ENCODE data around the gene ZNF512. TPM values are rescaled to one million over a fixed set of nuclear protein-coding genes. Genes with fewer than 3 reads are reported as not detected.
"Not testable (repeated sequence)": the region's sequence is repeated elsewhere in the genome, so short reads cannot be mapped to it uniquely, and the experiment has no call there.

The ZNF512 gene
- total RNA-seq, 1 donor from 2014 or later, result 29.5 TPM

- no peak overlapping the region for H3K27ac Mint-ChIP-seq (ENCODE audit: unreplicated experiment)
- H3K9me3 Mint-ChIP-seq (ENCODE audit: low read depth), result peaks cover 21% of the 10 kb centered on the region
- peaks cover 26% of the 10 kb centered on the region for H3K4me1 Mint-ChIP-seq (ENCODE audit: low read depth)
- no peaks in the 10 kb centered on the region for H3K27me3 Mint-ChIP-seq (ENCODE audit: low read depth)
- no peak for DNase-seq (ENCODE audit: low spot score)
- no peak overlapping the region for H3K4me3 Mint-ChIP-seq (ENCODE audit: unreplicated experiment)
- no peak for TF ChIP-seq CTCF (IDR thresholded peaks at IDR 0.05)
- H3K36me3 Mint-ChIP-seq (ENCODE audit: low read depth), result peaks cover 14% of the 10 kb centered on the region
Observed at GRCh38 chr2:27593240-27593639, 10.4 kb downstream of the ZNF512 start.

GRCh38 chr2:27594020-27594703 lies 11.3 kb downstream of the ZNF512 start:
- not testable (repeated sequence) for H3K27ac Mint-ChIP-seq (ENCODE audit: unreplicated experiment); H3K4me3 Mint-ChIP-seq (ENCODE audit: unreplicated experiment); H3K27me3 Mint-ChIP-seq (ENCODE audit: low read depth); DNase-seq (ENCODE audit: low spot score)
- Mint-ChIP-seq H3K4me1 (ENCODE audit: low read depth) (peaks cover 18% of the 10 kb centered on the region), H3K36me3 (ENCODE audit: low read depth) (peaks cover 14% of the 10 kb centered on the region), H3K9me3 (ENCODE audit: low read depth) (peaks cover 21% of the 10 kb centered on the region)

GRCh38 chr2:27595412-27595811 lies 12.6 kb downstream of the ZNF512 start:
- not testable (repeated sequence) for H3K27ac Mint-ChIP-seq (ENCODE audit: unreplicated experiment); H3K4me3 Mint-ChIP-seq (ENCODE audit: unreplicated experiment); DNase-seq (ENCODE audit: low spot score); H3K27me3 Mint-ChIP-seq (ENCODE audit: low read depth)
- peaks cover 18% of the 10 kb centered on the region for H3K36me3 Mint-ChIP-seq (ENCODE audit: low read depth)
- H3K4me1 Mint-ChIP-seq (ENCODE audit: low read depth), result peaks cover 18% of the 10 kb centered on the region
- H3K9me3 Mint-ChIP-seq (ENCODE audit: low read depth), result peaks cover 13% of the 10 kb centered on the region

- Mint-ChIP-seq H3K9me3 (ENCODE audit: low read depth) (peaks cover 7% of the 10 kb centered on the region), H3K4me1 (ENCODE audit: low read depth) (peaks cover 15% of the 10 kb centered on the region), H3K4me3 (ENCODE audit: unreplicated experiment) (no peak overlapping the region), H3K27me3 (ENCODE audit: low read depth) (no peaks in the 10 kb centered on the region), H3K27ac (ENCODE audit: unreplicated experiment) (no peak overlapping the region), H3K36me3 (ENCODE audit: low read depth) (peaks cover 18% of the 10 kb centered on the region)
- TF ChIP-seq CTCF (IDR thresholded peaks at IDR 0.05), result no peak
- DNase-seq (ENCODE audit: low spot score), result no peak
Observed at GRCh38 chr2:27596627-27597026, 13.8 kb downstream of the ZNF512 start.

GRCh38 chr2:27606611-27607010 lies 23.8 kb downstream of the ZNF512 start:
- peaks cover 23% of the 10 kb centered on the region for H3K36me3 Mint-ChIP-seq (ENCODE audit: low read depth)
- TF ChIP-seq CTCF (IDR thresholded peaks at IDR 0.05), result no peak
- peaks cover 7% of the 10 kb centered on the region for H3K4me1 Mint-ChIP-seq (ENCODE audit: low read depth)
- no peak overlapping the region for H3K4me3 Mint-ChIP-seq (ENCODE audit: unreplicated experiment)
- DNase-seq (ENCODE audit: low spot score), result no peak
- H3K27me3 Mint-ChIP-seq (ENCODE audit: low read depth), result no peaks in the 10 kb centered on the region
- peak overlapping the region; percentile 70 for H3K27ac Mint-ChIP-seq (ENCODE audit: unreplicated experiment)
- H3K9me3 Mint-ChIP-seq (ENCODE audit: low read depth), result no peaks in the 10 kb centered on the region

DNA sequence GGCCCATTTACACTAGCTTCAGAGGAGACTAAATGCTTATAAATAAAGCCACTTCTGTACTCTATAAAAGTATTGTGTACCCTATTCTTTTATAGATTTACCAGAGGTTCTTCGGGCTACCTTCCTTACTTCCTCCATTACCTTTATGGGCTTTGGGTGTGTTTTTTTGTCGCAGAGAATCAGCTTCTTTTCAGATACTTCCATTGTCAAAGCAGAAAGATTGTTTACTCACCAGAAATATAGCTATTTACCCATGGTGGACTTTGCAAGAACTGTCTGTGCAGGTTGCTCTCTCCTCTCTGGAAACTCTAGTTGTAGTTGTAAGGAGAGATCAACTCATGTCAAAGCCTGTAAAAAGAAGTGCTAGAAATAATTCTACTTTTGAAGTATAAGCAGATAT lies 31.1 kb downstream of the ZNF512 start:
- Mint-ChIP-seq H3K9me3 (ENCODE audit: low read depth) (no peaks in the 10 kb centered on the region), H3K4me3 (ENCODE audit: unreplicated experiment) (no peak overlapping the region), H3K27me3 (ENCODE audit: low read depth) (no peaks in the 10 kb centered on the region), H3K27ac (ENCODE audit: unreplicated experiment) (no peak overlapping the region), H3K4me1 (ENCODE audit: low read depth) (peaks cover 4% of the 10 kb centered on the region), H3K36me3 (ENCODE audit: low read depth) (peaks cover 26% of the 10 kb centered on the region)
- TF ChIP-seq CTCF (IDR thresholded peaks at IDR 0.05), result no peak
- no peak for DNase-seq (ENCODE audit: low spot score)

All from chondrocyte (in vitro differentiated cells).